ENCODE data around the gene LILRA5.

The LILRA5 gene

DNA sequence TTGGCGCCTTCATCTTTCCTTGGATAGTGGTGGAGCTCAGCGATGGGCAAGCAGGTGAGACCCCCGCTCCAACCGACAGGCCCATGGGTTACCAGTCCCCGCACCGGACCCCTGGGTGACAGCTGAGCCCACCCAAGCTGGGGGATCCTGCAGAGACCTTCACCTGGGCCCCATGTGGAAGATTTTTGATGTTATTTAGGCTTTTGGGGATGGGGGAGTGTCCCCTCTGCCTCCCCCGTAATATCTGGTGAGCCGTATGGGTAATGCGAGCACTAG, 4.9 kb upstream of the LILRA5 start:
- Histone ChIP-seq H2AFZ (ENCODE audit: low read depth, low read length) (no peak overlapping the region), H3K4ac (ENCODE audit: low read depth in 1 of 2, low read length in 2 of 2) (no peak overlapping the region), H3K9ac (ENCODE audit: low read length) (no peak overlapping the region), H3K4me2 (ENCODE audit: low read length, poor library complexity, severe bottlenecking) (no peak overlapping the region), H3K23ac (ENCODE audit: low read length in 2 of 2) (no peak overlapping the region), H4K91ac (ENCODE audit: low read length) (no peak overlapping the region), H3K18ac (ENCODE audit: low read depth in 1 of 2, low read length in 2 of 2) (no peak overlapping the region), H3K9me3 (ENCODE audit: control insufficient read depth, low read length) (peaks cover 2% of the 10 kb centered on the region), H3K4me1 (ENCODE audit: control insufficient read depth, insufficient read depth, low read depth, low read length) (no peaks in the 10 kb centered on the region), H3K79me1 (replicated peaks; ENCODE audit: low read length, poor library complexity, severe bottlenecking) (no peaks in the 10 kb centered on the region), H3K27me3 (ENCODE audit: control insufficient read depth in 1 of 2, insufficient read depth in 1 of 2, low read length in 2 of 2) (peaks cover 0 to 29% of the 10 kb centered on the region in 2 experiments), H2BK12ac (ENCODE audit: low read length in 2 of 2) (no peak overlapping the region), H3K4me3 (ENCODE audit: insufficient read depth in 1 of 2, low read depth in 1 of 2, low read length in 2 of 2) (no peak overlapping the region), H3K36me3 (ENCODE audit: control insufficient read depth in 1 of 2, insufficient read depth in 2 of 2, low read depth in 1 of 2, low read length in 2 of 2) (no peaks in the 10 kb centered on the region), H2BK5ac (ENCODE audit: low read depth, low read length, poor library complexity, severe bottlenecking) (no peak overlapping the region), H2BK15ac (ENCODE audit: low read depth, poor library complexity, severe bottlenecking) (no peak overlapping the region), H3K14ac (ENCODE audit: low read length in 2 of 2) (no peak overlapping the region), H2BK120ac (ENCODE audit: low read depth, low read length) (no peak overlapping the region), H2AK5ac (ENCODE audit: low read length, severe bottlenecking) (no peak overlapping the region), H3K27ac (ENCODE audit: low read length, poor library complexity, severe bottlenecking) (no peak overlapping the region), H4K8ac (ENCODE audit: low read length) (no peak overlapping the region)
- no peak for DNase-seq
- 86% methylated on average over 9 of the region's 9 CpGs for WGBS

- Histone ChIP-seq H3K4me1 (ENCODE audit: control insufficient read depth, insufficient read depth, low read depth, low read length) (no peaks in the 10 kb centered on the region), H3K4me2 (ENCODE audit: low read length, poor library complexity, severe bottlenecking) (no peak overlapping the region), H4K91ac (ENCODE audit: low read length) (no peak overlapping the region), H2AFZ (ENCODE audit: low read depth, low read length) (no peak overlapping the region), H3K14ac (ENCODE audit: low read length in 2 of 2) (no peak overlapping the region), H4K8ac (ENCODE audit: low read length) (no peak overlapping the region), H3K4ac (ENCODE audit: low read depth in 1 of 2, low read length in 2 of 2) (no peak overlapping the region), H3K36me3 (ENCODE audit: control insufficient read depth in 1 of 2, insufficient read depth in 2 of 2, low read depth in 1 of 2, low read length in 2 of 2) (no peaks in the 10 kb centered on the region), H2BK12ac (ENCODE audit: low read length in 2 of 2) (no peak overlapping the region), H3K27me3 (ENCODE audit: control insufficient read depth in 1 of 2, insufficient read depth in 1 of 2, low read length in 2 of 2) (peaks cover 0 to 31% of the 10 kb centered on the region in 2 experiments), H2BK15ac (ENCODE audit: low read depth, poor library complexity, severe bottlenecking) (no peak overlapping the region), H3K18ac (ENCODE audit: low read depth in 1 of 2, low read length in 2 of 2) (no peak overlapping the region), H2BK5ac (ENCODE audit: low read depth, low read length, poor library complexity, severe bottlenecking) (no peak overlapping the region), H3K4me3 (ENCODE audit: insufficient read depth in 1 of 2, low read depth in 1 of 2, low read length in 2 of 2) (no peak overlapping the region), H3K79me1 (replicated peaks; ENCODE audit: low read length, poor library complexity, severe bottlenecking) (no peaks in the 10 kb centered on the region), H3K23ac (ENCODE audit: low read length in 2 of 2) (no peak overlapping the region), H2BK120ac (ENCODE audit: low read depth, low read length) (no peak overlapping the region), H3K27ac (ENCODE audit: low read length, poor library complexity, severe bottlenecking) (no peak overlapping the region), H2AK5ac (ENCODE audit: low read length, severe bottlenecking) (no peak overlapping the region), H3K9me3 (ENCODE audit: control insufficient read depth, low read length) (peaks cover 2% of the 10 kb centered on the region), H3K9ac (ENCODE audit: low read length) (no peak overlapping the region)
- 73% methylated on average over 25 of the region's 29 CpGs for WGBS
- no peak for DNase-seq
Measured at GRCh38 chr19:54317108-54317964, 4.4 kb upstream of the LILRA5 start.

- H3K9me3 ChIP-seq (ENCODE audit: control insufficient read depth, low read length), result peaks cover 2% of the 10 kb centered on the region
- no peak for DNase-seq
- H2BK5ac ChIP-seq (ENCODE audit: low read depth, low read length, poor library complexity, severe bottlenecking), result no peak overlapping the region
- H3K4me1 ChIP-seq (ENCODE audit: control insufficient read depth, insufficient read depth, low read depth, low read length), result no peaks in the 10 kb centered on the region
- H3K4me2 ChIP-seq (ENCODE audit: low read length, poor library complexity, severe bottlenecking), result no peak overlapping the region
- H2BK15ac ChIP-seq (ENCODE audit: low read depth, poor library complexity, severe bottlenecking), result no peak overlapping the region
- no peak overlapping the region for H2AFZ ChIP-seq (ENCODE audit: low read depth, low read length)
- H2AK5ac ChIP-seq (ENCODE audit: low read length, severe bottlenecking), result no peak overlapping the region
- H3K36me3 ChIP-seq (ENCODE audit: control insufficient read depth in 1 of 2, insufficient read depth in 2 of 2, low read depth in 1 of 2, low read length in 2 of 2), result no peaks in the 10 kb centered on the region
- H2BK12ac ChIP-seq (ENCODE audit: low read length in 2 of 2), result no peak overlapping the region
- H4K8ac ChIP-seq (ENCODE audit: low read length), result no peak overlapping the region
- no peak overlapping the region for H3K27ac ChIP-seq (ENCODE audit: low read length, poor library complexity, severe bottlenecking)
- WGBS, result 33% methylated on average over 10 of the region's 11 CpGs
- no peaks in the 10 kb centered on the region for H3K79me1 ChIP-seq (replicated peaks; ENCODE audit: low read length, poor library complexity, severe bottlenecking)
- no peak overlapping the region for H3K4me3 ChIP-seq (ENCODE audit: insufficient read depth in 1 of 2, low read depth in 1 of 2, low read length in 2 of 2)
- H4K91ac ChIP-seq (ENCODE audit: low read length), result no peak overlapping the region
- no peak overlapping the region for H3K14ac ChIP-seq (ENCODE audit: low read length in 2 of 2)
- no peak overlapping the region for H2BK120ac ChIP-seq (ENCODE audit: low read depth, low read length)
- H3K9ac ChIP-seq (ENCODE audit: low read length), result no peak overlapping the region
- no peak overlapping the region for H3K4ac ChIP-seq (ENCODE audit: low read depth in 1 of 2, low read length in 2 of 2)
- H3K18ac ChIP-seq (ENCODE audit: low read depth in 1 of 2, low read length in 2 of 2), result no peak overlapping the region
- no peak overlapping the region for H3K23ac ChIP-seq (ENCODE audit: low read length in 2 of 2)
- peaks cover 0 to 35% of the 10 kb centered on the region in 2 experiments for H3K27me3 ChIP-seq (ENCODE audit: control insufficient read depth in 1 of 2, insufficient read depth in 1 of 2, low read length in 2 of 2)
Measured at GRCh38 chr19:54316746-54317107, 3.8 kb upstream of the LILRA5 start.

DNA sequence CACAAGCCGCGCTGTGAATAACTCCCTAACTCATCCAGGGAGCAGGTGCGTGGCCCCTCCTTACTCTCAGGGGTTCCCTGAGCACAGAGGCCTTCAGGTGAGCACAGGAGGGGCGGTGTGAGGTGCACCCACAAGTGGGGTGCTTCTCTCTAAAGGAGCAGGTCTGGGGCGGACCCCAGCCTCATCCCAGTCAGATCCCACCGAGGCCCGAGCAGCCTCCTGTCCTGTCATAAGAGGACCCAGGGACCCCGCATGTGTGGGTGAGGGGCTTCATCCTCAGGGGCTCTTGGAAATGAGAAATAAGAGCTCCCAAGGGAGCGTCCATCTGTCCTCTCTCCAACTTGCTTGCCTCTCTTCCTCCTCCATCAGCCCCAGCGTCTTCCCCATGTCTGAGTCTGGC, 3.0 kb upstream of the LILRA5 start:
- no peak overlapping the region for H4K91ac ChIP-seq (ENCODE audit: low read length)
- H2BK5ac ChIP-seq (ENCODE audit: low read depth, low read length, poor library complexity, severe bottlenecking), result no peak overlapping the region
- peaks cover 1% of the 10 kb centered on the region for H3K9me3 ChIP-seq (ENCODE audit: control insufficient read depth, low read length)
- H3K4ac ChIP-seq (ENCODE audit: low read depth in 1 of 2, low read length in 2 of 2), result no peak overlapping the region
- no peak overlapping the region for H3K23ac ChIP-seq (ENCODE audit: low read length in 2 of 2)
- WGBS, result 73% methylated on average over 8 of the region's 10 CpGs
- no peak overlapping the region for H4K8ac ChIP-seq (ENCODE audit: low read length)
- no peak overlapping the region for H3K4me3 ChIP-seq (ENCODE audit: insufficient read depth in 1 of 2, low read depth in 1 of 2, low read length in 2 of 2)
- no peaks in the 10 kb centered on the region for H3K79me1 ChIP-seq (replicated peaks; ENCODE audit: low read length, poor library complexity, severe bottlenecking)
- no peak overlapping the region for H2AFZ ChIP-seq (ENCODE audit: low read depth, low read length)
- H2BK15ac ChIP-seq (ENCODE audit: low read depth, poor library complexity, severe bottlenecking), result no peak overlapping the region
- no peak overlapping the region for H3K9ac ChIP-seq (ENCODE audit: low read length)
- peaks cover 0 to 34% of the 10 kb centered on the region in 2 experiments for H3K27me3 ChIP-seq (ENCODE audit: control insufficient read depth in 1 of 2, insufficient read depth in 1 of 2, low read length in 2 of 2)
- H3K27ac ChIP-seq (ENCODE audit: low read length, poor library complexity, severe bottlenecking), result no peak overlapping the region
- H3K4me2 ChIP-seq (ENCODE audit: low read length, poor library complexity, severe bottlenecking), result no peak overlapping the region
- H3K14ac ChIP-seq (ENCODE audit: low read length in 2 of 2), result no peak overlapping the region
- H2BK120ac ChIP-seq (ENCODE audit: low read depth, low read length), result no peak overlapping the region
- no peak for DNase-seq
- H3K36me3 ChIP-seq (ENCODE audit: control insufficient read depth in 1 of 2, insufficient read depth in 2 of 2, low read depth in 1 of 2, low read length in 2 of 2), result no peaks in the 10 kb centered on the region
- H3K4me1 ChIP-seq (ENCODE audit: control insufficient read depth, insufficient read depth, low read depth, low read length), result no peaks in the 10 kb centered on the region
- no peak overlapping the region for H2BK12ac ChIP-seq (ENCODE audit: low read length in 2 of 2)
- no peak overlapping the region for H3K18ac ChIP-seq (ENCODE audit: low read depth in 1 of 2, low read length in 2 of 2)
- H2AK5ac ChIP-seq (ENCODE audit: low read length, severe bottlenecking), result no peak overlapping the region
